ENCODE results near the gene CADPS2.

The CADPS2 gene

DNA sequence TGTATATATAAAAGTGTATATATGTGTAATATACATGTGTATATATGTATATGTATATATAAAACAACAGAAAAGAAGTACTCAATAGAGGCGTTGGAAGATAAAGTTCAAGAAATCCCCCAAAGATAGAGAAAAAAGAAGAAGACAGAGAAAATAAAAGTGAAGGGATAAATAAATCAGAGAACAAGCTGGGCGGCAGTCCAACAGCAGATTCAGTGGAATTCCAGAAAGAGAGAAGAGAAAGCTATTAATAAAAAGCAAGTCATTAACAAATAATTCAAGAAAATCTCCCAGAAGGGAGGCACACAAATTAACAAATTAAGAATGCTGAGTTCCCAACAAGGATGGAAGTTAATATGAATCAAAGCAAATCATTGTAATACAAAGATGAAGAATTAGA lies 124.2 kb downstream of the CADPS2 start:
- no peak overlapping the region for H3K27ac ChIP-seq (replicated peaks)
- no peak for TF ChIP-seq SPI1 (IDR thresholded peaks at IDR 0.05; ENCODE audit: borderline replicate concordance, low read depth)
- no peak for TF ChIP-seq GABPA (IDR thresholded peaks at IDR 0.05; ENCODE audit: low read depth)
- no peak for DNase-seq (ENCODE audit: low read depth in 1 of 2, low spot score in 1 of 2)
- H3K27me3 ChIP-seq (ENCODE audit: insufficient read depth, poor library complexity, severe bottlenecking): no peaks in the 10 kb centered on the region
- H3K4me3 ChIP-seq (replicated peaks; ENCODE audit: insufficient read depth, low read length): no peak overlapping the region

DNA sequence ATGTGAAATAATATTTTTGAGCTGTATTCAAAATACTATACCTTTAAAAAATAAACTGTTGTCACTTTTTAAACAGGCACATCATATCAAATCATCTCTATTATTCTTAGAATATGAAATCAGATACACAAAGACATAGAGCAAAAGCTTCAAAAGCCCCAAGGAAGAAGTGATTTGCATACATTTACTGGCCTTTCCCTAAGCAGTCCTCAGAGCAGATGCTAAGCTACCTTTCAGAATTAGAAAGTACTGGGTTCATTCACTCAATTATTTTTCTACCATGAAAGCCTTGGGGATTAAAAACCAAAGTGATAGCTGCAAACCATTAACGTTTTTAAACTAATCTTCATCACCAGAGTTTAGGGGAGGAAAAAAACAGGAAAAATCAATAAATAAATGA lies 127.8 kb downstream of the CADPS2 start:
- TF ChIP-seq GABPA (IDR thresholded peaks at IDR 0.05; ENCODE audit: low read depth) (no peak), CTCF (IDR thresholded peaks at IDR 0.05; ENCODE audit: insufficient read depth, low read length) (no peak), SPI1 (IDR thresholded peaks at IDR 0.05; ENCODE audit: borderline replicate concordance, low read depth) (no peak), POLR2AphosphoS5 (IDR thresholded peaks at IDR 0.05; ENCODE audit: low read depth) (no peak)
- TF ChIP-seq, protein P1, sequence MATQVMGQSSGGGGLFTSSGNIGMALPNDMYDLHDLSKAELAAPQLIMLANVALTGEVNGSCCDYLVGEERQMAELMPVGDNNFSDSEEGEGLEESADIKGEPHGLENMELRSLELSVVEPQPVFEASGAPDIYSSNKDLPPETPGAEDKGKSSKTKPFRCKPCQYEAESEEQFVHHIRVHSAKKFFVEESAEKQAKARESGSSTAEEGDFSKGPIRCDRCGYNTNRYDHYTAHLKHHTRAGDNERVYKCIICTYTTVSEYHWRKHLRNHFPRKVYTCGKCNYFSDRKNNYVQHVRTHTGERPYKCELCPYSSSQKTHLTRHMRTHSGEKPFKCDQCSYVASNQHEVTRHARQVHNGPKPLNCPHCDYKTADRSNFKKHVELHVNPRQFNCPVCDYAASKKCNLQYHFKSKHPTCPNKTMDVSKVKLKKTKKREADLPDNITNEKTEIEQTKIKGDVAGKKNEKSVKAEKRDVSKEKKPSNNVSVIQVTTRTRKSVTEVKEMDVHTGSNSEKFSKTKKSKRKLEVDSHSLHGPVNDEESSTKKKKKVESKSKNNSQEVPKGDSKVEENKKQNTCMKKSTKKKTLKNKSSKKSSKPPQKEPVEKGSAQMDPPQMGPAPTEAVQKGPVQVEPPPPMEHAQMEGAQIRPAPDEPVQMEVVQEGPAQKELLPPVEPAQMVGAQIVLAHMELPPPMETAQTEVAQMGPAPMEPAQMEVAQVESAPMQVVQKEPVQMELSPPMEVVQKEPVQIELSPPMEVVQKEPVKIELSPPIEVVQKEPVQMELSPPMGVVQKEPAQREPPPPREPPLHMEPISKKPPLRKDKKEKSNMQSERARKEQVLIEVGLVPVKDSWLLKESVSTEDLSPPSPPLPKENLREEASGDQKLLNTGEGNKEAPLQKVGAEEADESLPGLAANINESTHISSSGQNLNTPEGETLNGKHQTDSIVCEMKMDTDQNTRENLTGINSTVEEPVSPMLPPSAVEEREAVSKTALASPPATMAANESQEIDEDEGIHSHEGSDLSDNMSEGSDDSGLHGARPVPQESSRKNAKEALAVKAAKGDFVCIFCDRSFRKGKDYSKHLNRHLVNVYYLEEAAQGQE (IDR thresholded peaks at IDR 0.05; ENCODE audit: insufficient replicate concordance, low read depth): no peak
- Histone ChIP-seq H3K4me3 (replicated peaks; ENCODE audit: insufficient read depth, low read length) (no peak overlapping the region), H3K27ac (replicated peaks) (no peak overlapping the region), H3K27me3 (ENCODE audit: insufficient read depth, poor library complexity, severe bottlenecking) (no peaks in the 10 kb centered on the region)
- DNase-seq (ENCODE audit: low read depth in 1 of 2, low spot score in 1 of 2): no peak

DNA sequence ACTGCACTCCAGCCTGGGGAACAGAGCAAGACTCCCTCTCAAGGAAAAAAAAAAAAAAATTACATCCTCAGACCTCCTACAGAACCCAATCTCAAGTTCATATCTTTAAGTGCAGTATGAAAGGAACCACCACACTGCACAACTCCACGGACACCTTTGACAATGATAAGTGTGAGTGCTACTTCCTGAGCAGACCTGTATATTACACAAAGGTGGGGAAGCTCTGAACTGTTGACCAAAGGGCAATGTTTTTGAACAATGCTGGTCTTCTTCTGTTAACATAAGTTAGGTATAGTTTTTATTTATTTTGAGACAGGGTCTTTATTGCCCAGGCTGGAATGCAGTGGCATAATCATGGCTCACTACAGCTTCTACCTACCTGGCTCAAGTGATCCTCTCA lies 129.4 kb downstream of the CADPS2 start:
- Histone ChIP-seq H3K27me3 (ENCODE audit: insufficient read depth, poor library complexity, severe bottlenecking) (no peaks in the 10 kb centered on the region), H3K4me3 (replicated peaks; ENCODE audit: insufficient read depth, low read length) (no peak overlapping the region), H3K27ac (replicated peaks) (no peak overlapping the region)
- TF ChIP-seq POLR2AphosphoS5 (IDR thresholded peaks at IDR 0.05; ENCODE audit: low read depth): no peak
- no peak for TF ChIP-seq GABPA (IDR thresholded peaks at IDR 0.05; ENCODE audit: low read depth)
- TF ChIP-seq, protein P1 (IDR thresholded peaks at IDR 0.05; ENCODE audit: insufficient replicate concordance, low read depth): no peak
- no peak for TF ChIP-seq CTCF (IDR thresholded peaks at IDR 0.05; ENCODE audit: insufficient read depth, low read length)
- TF ChIP-seq SPI1 (IDR thresholded peaks at IDR 0.05; ENCODE audit: borderline replicate concordance, low read depth): no peak
- DNase-seq (ENCODE audit: low read depth in 1 of 2, low spot score in 1 of 2): no peak

DNA sequence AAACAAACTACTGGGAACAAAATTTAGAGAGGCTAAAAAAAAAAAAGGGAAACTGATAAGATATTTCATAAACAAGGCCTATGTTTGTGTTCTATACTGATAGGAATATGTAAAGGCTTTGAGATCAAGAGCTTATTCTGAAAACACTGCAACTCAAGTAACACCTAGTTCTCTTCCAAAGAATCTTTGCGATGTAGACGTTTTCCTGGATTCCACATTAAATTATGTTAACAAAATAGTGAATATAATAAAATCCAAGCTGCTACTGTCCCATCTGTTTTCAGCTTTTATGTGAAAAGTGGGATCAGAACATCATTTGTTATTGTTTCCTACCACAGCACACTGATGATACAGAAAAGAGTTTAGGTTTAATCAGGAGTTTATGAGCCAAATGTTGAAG lies 130.6 kb downstream of the CADPS2 start:
- no peak for TF ChIP-seq GABPA (IDR thresholded peaks at IDR 0.05; ENCODE audit: low read depth)
- no peak for TF ChIP-seq POLR2AphosphoS5 (IDR thresholded peaks at IDR 0.05; ENCODE audit: low read depth)
- no peak for TF ChIP-seq SPI1 (IDR thresholded peaks at IDR 0.05; ENCODE audit: borderline replicate concordance, low read depth)
- TF ChIP-seq, protein P1 (IDR thresholded peaks at IDR 0.05; ENCODE audit: insufficient replicate concordance, low read depth): no peak
- no peak for TF ChIP-seq CTCF (IDR thresholded peaks at IDR 0.05; ENCODE audit: insufficient read depth, low read length)
- Histone ChIP-seq H3K27ac (replicated peaks) (no peak overlapping the region), H3K27me3 (ENCODE audit: insufficient read depth, poor library complexity, severe bottlenecking) (no peaks in the 10 kb centered on the region), H3K4me3 (replicated peaks; ENCODE audit: insufficient read depth, low read length) (no peak overlapping the region)
- DNase-seq (ENCODE audit: low read depth in 1 of 2, low spot score in 1 of 2): no peak

Data from HL-60 (cell line).